Measurements from ENCODE around the gene ZNF511. TPM values are rescaled to one million over a fixed set of nuclear protein-coding genes. Genes with fewer than 3 reads are reported as not detected.

ZNF511 gene
- total RNA-seq, 1 experiment from 2014 or later, result 78.4 TPM

GRCh38 chr10:133298466-133298865, 10.2 kb upstream of the ZNF511 start:
- Histone ChIP-seq H3K36me3 (ENCODE audit: low read depth, low read length) (peaks cover 15% of the 10 kb centered on the region; the same call in 1 of the 2 replicates), H3F3A (ENCODE audit: low read length, unreplicated experiment) (no peaks in the 10 kb centered on the region), H3K4me3 (ENCODE audit: low read length) (no peak overlapping the region), H3K27ac (ENCODE audit: low read length) (no peak overlapping the region), H3K27me3 (ENCODE audit: low read length) (no peaks in the 10 kb centered on the region), H3K9me2 (replicated peaks; ENCODE audit: low read length) (no peaks in the 10 kb centered on the region), H3K4me1 (ENCODE audit: insufficient read depth, low read length) (peaks cover 13% of the 10 kb centered on the region), H2AFZ (ENCODE audit: low read length) (no peak overlapping the region), H4K20me1 (ENCODE audit: low read length) (0 out of 2 replicates have a peak, but pooled peaks cover 4% of the 10 kb centered on the region), H3K9ac (ENCODE audit: low read length) (no peak overlapping the region), H3K4me2 (ENCODE audit: low read length) (no peak overlapping the region), H3K79me2 (ENCODE audit: low read length) (peaks cover 11% of the 10 kb centered on the region), H3K9me3 (ENCODE audit: low read length) (no peaks in the 10 kb centered on the region)
- intact Hi-C loops (cut with micrococcal nuclease), result no loop called here
- ChIA-PET CTCF (no interaction called here), POLR2A (ENCODE audit: unreplicated experiment) (no interaction called here)
- no TSS peak for BruUV-seq (replicated peaks)
- ATAC-seq (no peak), DNase-seq (no peak)
- TF ChIP-seq CTCF (conservative IDR thresholded peaks at IDR 0.05; ENCODE audit: low read depth, low read length) (no peak), EZH2phosphoT487 (IDR thresholded peaks at IDR 0.05; ENCODE audit: borderline replicate concordance, low read length) (no peak), EZH2 (IDR thresholded peaks at IDR 0.05; ENCODE audit: low read length, unreplicated experiment) (no peak)

- CTCF ChIA-PET, result no interaction called here
- BruUV-seq (replicated peaks), result no TSS peak
- peaks cover 5% of the 10 kb centered on the region for H3K4me1 ChIP-seq (ENCODE audit: insufficient read depth, low read length)
- no peak overlapping the region for H3K27ac ChIP-seq (ENCODE audit: low read length)
- POLR2A ChIA-PET (ENCODE audit: unreplicated experiment), result no interaction called here
- H3K4me3 ChIP-seq (ENCODE audit: low read length), result no peak overlapping the region
- H3K4me2 ChIP-seq (ENCODE audit: low read length), result no peak overlapping the region
- peaks cover 11% of the 10 kb centered on the region; the same call in 1 of the 2 replicates for H4K20me1 ChIP-seq (ENCODE audit: low read length)
- H3K27me3 ChIP-seq (ENCODE audit: low read length), result no peaks in the 10 kb centered on the region
- H3K9me2 ChIP-seq (replicated peaks; ENCODE audit: low read length), result no peaks in the 10 kb centered on the region
- no peak for ATAC-seq
- TF ChIP-seq CTCF (conservative IDR thresholded peaks at IDR 0.05; ENCODE audit: low read depth, low read length) (no peak), EZH2phosphoT487 (IDR thresholded peaks at IDR 0.05; ENCODE audit: borderline replicate concordance, low read length) (no peak), EZH2 (IDR thresholded peaks at IDR 0.05; ENCODE audit: low read length, unreplicated experiment) (no peak)
- H3F3A ChIP-seq (ENCODE audit: low read length, unreplicated experiment), result no peaks in the 10 kb centered on the region
- H2AFZ ChIP-seq (ENCODE audit: low read length), result no peak overlapping the region
- no peak for DNase-seq
- intact Hi-C loops (cut with micrococcal nuclease), result no loop called here
- H3K36me3 ChIP-seq (ENCODE audit: low read depth, low read length), result peaks cover 13% of the 10 kb centered on the region; the same call in 1 of the 2 replicates
- peaks cover 18% of the 10 kb centered on the region for H3K79me2 ChIP-seq (ENCODE audit: low read length)
- H3K9ac ChIP-seq (ENCODE audit: low read length), result no peak overlapping the region
- H3K9me3 ChIP-seq (ENCODE audit: low read length), result no peaks in the 10 kb centered on the region
Observed at GRCh38 chr10:133299224-133299623, 9.5 kb upstream of the ZNF511 start.

- no peak overlapping the region for H3K9ac ChIP-seq (ENCODE audit: low read length)
- H3K4me2 ChIP-seq (ENCODE audit: low read length), result no peak overlapping the region
- no peaks in the 10 kb centered on the region for H3K9me3 ChIP-seq (ENCODE audit: low read length)
- no peak for ATAC-seq
- intact Hi-C loops (cut with micrococcal nuclease), result no loop called here
- peaks cover 13% of the 10 kb centered on the region; the same call in 1 of the 2 replicates for H4K20me1 ChIP-seq (ENCODE audit: low read length)
- H3K4me3 ChIP-seq (ENCODE audit: low read length), result no peak overlapping the region
- H3F3A ChIP-seq (ENCODE audit: low read length, unreplicated experiment), result no peaks in the 10 kb centered on the region
- H3K79me2 ChIP-seq (ENCODE audit: low read length), result peaks cover 24% of the 10 kb centered on the region
- TF ChIP-seq CTCF (conservative IDR thresholded peaks at IDR 0.05; ENCODE audit: low read depth, low read length), result no peak
- TF ChIP-seq EZH2 (IDR thresholded peaks at IDR 0.05; ENCODE audit: low read length, unreplicated experiment), result no peak
- TF ChIP-seq EZH2phosphoT487 (IDR thresholded peaks at IDR 0.05; ENCODE audit: borderline replicate concordance, low read length), result no peak
- no peak for DNase-seq
- no peak overlapping the region for H3K27ac ChIP-seq (ENCODE audit: low read length)
- H3K9me2 ChIP-seq (replicated peaks; ENCODE audit: low read length), result no peaks in the 10 kb centered on the region
- POLR2A ChIA-PET (ENCODE audit: unreplicated experiment), result no interaction called here
- H3K4me1 ChIP-seq (ENCODE audit: insufficient read depth, low read length), result no peaks in the 10 kb centered on the region
- H3K36me3 ChIP-seq (ENCODE audit: low read depth, low read length), result peaks cover 13% of the 10 kb centered on the region; the same call in 1 of the 2 replicates
- H2AFZ ChIP-seq (ENCODE audit: low read length), result no peak overlapping the region
- BruUV-seq (replicated peaks), result no TSS peak
- CTCF ChIA-PET, result no interaction called here
- H3K27me3 ChIP-seq (ENCODE audit: low read length), result no peaks in the 10 kb centered on the region
Observed at GRCh38 chr10:133299738-133300137, 9.0 kb upstream of the ZNF511 start.

Data from PC-3 (cell line).